ENCODE data around the gene SLC35E4. TPM values are rescaled to one million over a fixed set of nuclear protein-coding genes. Genes with fewer than 3 reads are reported as not detected.
"Not testable (repeated sequence)": the region's sequence is repeated elsewhere in the genome, so short reads cannot be mapped to it uniquely, and the experiment has no call there.

The SLC35E4 gene
- total RNA-seq, 1 donor from 2014 or later, result 6.2 TPM

GRCh38 chr22:30646518-30647160, 11.1 kb downstream of the SLC35E4 start:
- intact Hi-C loops (cut with micrococcal nuclease), result no loop called here

DNA sequence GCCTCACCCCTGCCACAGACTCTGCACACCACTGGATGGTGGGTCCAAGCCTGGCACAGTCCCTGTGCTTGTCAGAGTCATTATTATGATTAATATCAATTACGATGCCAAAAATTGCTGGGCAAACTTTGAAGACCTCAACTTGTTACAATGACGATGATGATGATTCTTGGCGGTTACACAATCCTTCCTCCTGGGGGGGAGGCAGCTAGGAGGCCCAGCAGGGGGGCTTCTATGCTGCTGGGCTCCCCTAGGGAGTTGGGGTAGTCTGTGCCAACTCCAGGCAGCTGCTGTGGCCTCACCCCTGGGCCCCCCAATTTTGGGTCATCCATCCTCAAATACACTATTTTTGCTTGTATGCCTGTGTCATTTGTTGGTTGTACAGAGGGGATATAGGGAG, 12.0 kb downstream of the SLC35E4 start:
- intact Hi-C loops (cut with micrococcal nuclease), result no loop called here

- intact Hi-C loops (cut with micrococcal nuclease), result loop anchor here (1.0 kb wide), 3 partner anchors 14 to 91 kb away; partner anchors contain the start of genes DUSP18 and SLC35E4
Observed at GRCh38 chr22:30648825-30649224, 13.2 kb downstream of the SLC35E4 start.

DNA sequence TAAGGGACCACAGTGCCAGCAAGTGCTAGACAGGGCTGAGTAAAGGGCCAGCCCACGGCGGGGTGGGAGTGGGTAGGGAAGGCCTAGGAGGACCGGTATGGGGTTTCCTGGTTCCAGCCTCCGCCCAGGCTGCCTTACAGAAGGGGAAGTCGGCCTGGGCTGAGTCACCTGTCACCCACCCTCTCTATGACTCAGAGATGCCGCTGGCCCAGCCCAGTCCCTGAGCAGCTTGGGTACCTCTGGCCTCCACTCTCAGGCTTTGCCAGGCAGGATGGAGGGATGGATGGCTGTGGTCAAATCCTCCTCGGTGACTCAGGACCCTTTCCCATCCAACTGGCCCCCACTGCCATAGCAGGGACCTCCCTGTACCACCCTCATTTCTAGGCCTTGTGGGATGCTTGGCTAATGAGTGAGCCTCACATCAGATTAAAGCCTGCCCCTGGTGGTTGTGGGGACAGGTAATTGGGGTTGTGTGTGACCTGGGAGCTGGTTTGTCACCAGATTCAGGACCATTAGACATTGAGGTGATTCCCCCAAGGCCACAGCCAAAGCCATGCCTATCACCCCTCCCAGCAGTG, 13.9 kb downstream of the SLC35E4 start:
- intact Hi-C loops (cut with micrococcal nuclease), result loop anchor here (1.0 kb wide), 3 partner anchors 14 to 91 kb away; partner anchors contain the start of genes DUSP18 and SLC35E4

DNA sequence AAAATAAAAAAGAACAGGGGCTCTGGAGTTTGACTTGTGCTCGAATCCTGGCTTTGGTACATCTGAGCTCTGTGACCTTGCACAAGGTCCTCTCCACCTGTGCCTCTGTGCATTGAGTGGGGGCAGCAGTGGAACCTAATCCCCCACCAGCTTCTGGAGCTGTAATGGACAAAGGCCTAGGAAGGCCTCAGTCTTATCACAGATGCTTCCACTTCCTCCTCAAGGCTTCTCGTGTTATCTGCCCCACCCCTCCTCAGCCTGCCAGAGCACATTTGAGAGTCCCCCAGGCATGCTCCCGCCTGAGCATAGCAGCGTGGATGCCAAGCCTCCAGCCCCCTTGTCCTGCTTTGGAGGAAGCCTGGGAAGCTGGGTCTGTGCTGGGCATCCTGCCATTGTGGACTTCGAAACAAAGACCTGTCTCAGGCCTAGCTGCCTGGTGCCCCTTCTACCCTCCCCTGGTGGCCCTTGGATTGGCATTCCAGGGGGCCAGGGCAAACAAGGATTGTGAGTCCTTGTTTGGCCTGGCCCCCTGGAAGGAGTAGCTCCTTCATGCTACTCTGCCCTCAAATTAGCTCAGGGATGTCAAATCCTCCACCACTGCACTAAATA, 15.0 kb downstream of the SLC35E4 start:
- intact Hi-C loops (cut with micrococcal nuclease), result no loop called here

GRCh38 chr22:30652852-30653251, 17.3 kb downstream of the SLC35E4 start:
- intact Hi-C loops (cut with micrococcal nuclease), result no loop called here

- intact Hi-C loops (cut with micrococcal nuclease), result no loop called here
Observed at GRCh38 chr22:30654361-30654760, 18.8 kb downstream of the SLC35E4 start.

- intact Hi-C loops (cut with micrococcal nuclease), result no loop called here
Observed at GRCh38 chr22:30655532-30655931, 20.0 kb downstream of the SLC35E4 start.

- intact Hi-C loops (cut with micrococcal nuclease), result no loop called here
Observed at GRCh38 chr22:30662040-30662439, 26.5 kb downstream of the SLC35E4 start.

- intact Hi-C loops (cut with micrococcal nuclease), result loop anchor here (5.0 kb wide), 2 partner anchors 278 to 1288 kb away; no protein-coding TSS in a partner anchor
Observed at GRCh38 chr22:30664798-30665197, 29.2 kb downstream of the SLC35E4 start.

DNA sequence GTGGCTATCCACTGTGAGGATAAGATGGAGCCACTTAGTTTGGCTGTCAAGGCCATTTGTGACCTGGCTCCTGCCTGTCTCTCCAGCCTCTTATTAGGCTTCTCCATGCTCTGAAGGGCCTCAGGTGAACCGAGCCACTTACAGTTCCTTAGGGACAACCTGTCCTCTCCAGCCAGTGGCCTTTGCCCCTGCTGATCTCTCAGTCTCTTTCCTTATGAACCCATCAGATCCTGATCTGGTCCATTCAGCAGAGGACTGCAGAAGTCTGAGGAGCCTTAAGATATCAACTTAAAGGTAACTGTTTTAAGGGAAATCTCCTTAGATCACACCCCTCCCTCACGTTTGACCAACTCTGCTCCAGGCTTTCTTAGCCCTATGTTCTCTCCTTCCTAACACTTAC, 29.7 kb downstream of the SLC35E4 start:
- intact Hi-C loops (cut with micrococcal nuclease), result loop anchor here (5.0 kb wide), 2 partner anchors 277 to 1287 kb away; no protein-coding TSS in a partner anchor

DNA sequence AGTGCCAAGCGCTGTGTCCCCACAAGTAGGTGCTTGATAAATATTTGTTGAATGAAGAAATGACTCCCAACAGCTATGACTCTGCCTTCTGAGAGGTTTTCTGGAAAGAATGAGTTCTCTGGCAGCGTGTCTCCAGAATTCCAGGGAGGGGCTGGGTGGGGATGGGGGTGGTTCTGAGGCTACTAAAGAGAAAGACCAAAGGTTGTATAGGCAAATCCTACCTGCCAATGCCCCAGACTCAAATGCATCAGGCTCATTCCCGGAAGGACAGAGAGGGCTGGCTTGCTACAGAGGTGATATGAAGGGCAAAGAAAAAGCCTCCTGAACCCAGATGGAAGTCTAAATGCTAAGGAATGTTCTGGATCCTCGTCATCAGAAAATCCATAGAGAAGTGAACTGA, 30.2 kb downstream of the SLC35E4 start:
- intact Hi-C loops (cut with micrococcal nuclease), result loop anchor here (2.0 to 5.0 kb wide), 4 partner anchors 79 to 1287 kb away; partner anchors contain the start of gene SMTN

GRCh38 chr22:30667107-30667493, 31.5 kb downstream of the SLC35E4 start:
- intact Hi-C loops (cut with micrococcal nuclease), result loop anchor here (1.0 to 5.0 kb wide), 11 partner anchors 18 to 1285 kb away; partner anchors contain the start of genes ASCC2, OSBP2, SMTN and TUG1

- intact Hi-C loops (cut with micrococcal nuclease), result loop anchor here (1.0 to 5.0 kb wide), 11 partner anchors 18 to 1285 kb away; partner anchors contain the start of genes ASCC2, OSBP2, SMTN and TUG1
Observed at GRCh38 chr22:30667494-30668385, 32.2 kb downstream of the SLC35E4 start, which contains the start of gene DUSP18. DUSP18 (minus strand) TSS chr22:30667875; CDS start chr22:30664003, 3,872 bp downstream.

- intact Hi-C loops (cut with micrococcal nuclease), result loop anchor here (5.0 kb wide), 2 partner anchors 274 to 1284 kb away; no protein-coding TSS in a partner anchor
Observed at GRCh38 chr22:30668386-30668710, 32.8 kb downstream of the SLC35E4 start.

- intact Hi-C loops (cut with micrococcal nuclease), result no loop called here
Observed at GRCh38 chr22:30671071-30671470, 35.5 kb downstream of the SLC35E4 start.

DNA sequence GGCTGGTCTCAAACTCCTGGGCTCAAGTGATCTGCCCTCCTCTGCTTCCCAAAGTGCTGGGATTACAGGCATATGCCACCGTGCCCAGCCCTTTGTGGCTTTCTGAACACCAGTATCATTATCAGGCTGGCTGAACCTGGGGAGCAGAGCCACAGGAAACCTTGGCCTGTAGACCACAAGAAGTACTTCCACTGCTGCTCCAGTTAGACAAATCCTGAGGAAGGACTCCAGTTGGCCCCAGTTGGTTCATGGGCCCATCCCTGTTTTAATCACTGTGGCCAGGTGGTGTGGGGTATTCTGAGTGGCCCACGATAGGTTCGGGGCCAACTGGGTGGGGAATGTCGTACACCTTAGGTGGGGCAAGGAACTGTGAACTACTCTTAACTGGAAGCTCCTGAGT, 37.6 kb downstream of the SLC35E4 start:
- intact Hi-C loops (cut with micrococcal nuclease), result no loop called here

DNA sequence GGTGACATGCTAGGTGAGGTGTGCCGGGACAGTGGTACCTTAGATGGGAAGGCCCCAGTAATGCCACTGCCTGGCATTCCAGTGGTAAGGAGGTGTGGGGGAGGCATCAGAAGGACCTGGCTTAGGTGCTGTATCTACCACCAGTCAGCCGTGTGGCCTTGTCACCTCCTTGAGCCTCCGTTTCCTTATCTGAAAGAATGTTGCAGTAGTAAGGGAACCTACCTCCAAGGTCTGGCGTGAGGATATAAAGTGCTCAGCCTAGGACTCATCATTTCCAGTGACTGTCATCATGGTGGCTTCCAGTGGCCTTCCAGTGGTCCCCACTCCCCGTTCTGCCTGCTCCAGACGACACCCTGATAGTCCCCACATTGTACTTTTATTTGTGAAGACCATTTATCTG, 38.9 kb downstream of the SLC35E4 start:
- intact Hi-C loops (cut with micrococcal nuclease), result no loop called here

GRCh38 chr22:30675436-30675835, 39.9 kb downstream of the SLC35E4 start:
- intact Hi-C loops (cut with micrococcal nuclease), result no loop called here

DNA sequence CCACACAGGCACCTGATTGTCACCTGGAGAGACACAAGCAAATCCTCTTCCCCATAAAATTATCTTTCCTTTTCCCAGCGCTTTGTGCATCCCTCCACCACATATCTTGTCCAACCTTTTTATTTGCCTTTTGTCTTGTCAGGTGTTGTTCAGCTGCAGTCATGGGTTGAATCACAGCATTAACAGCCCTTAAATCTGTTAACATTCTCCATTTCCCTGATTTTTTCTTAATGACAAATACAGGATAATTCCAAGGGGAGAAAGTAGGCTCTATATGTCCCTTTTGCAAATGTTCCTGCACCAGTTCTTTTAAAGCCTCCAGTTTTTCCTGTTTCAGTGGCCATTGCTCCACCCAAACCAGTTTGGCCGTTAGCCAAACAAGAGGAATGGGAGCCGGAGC, 41.0 kb downstream of the SLC35E4 start:
- intact Hi-C loops (cut with micrococcal nuclease), result not testable (repeated sequence)
